IMR-90 (cell line): ENCODE measurements around the gene BMP7. TPM values are rescaled to one million over a fixed set of nuclear protein-coding genes. Genes with fewer than 3 reads are reported as not detected.

Source experiments
- ATAC-seq: fragments of 200-7000 bp; cut with Tn5 transposase; 2 replicates; pipeline ENCODE4 v1.9.1; 2020; ENCODE audit warnings: low read depth, mild to moderate bottlenecking, moderate library complexity
- BruUV-seq: library from RNA; stranded (reverse); fragments of 400-500 nt; replicated peaks from 2 replicates; lab custom pipeline; 2021; lab: Mats Ljungman, UMichigan
- CTCF ChIA-PET: fragments of 300-600 bp; formaldehyde crosslinking; extraction: SDS; loops from one replicate; lab custom pipeline; 2021; ENCODE audit warnings: antibody characterized with exemption; lab: Yijun Ruan, JAX
- POLR2A ChIA-PET: fragments of 300-600 bp; sonication (Branson Sonifier 250); formaldehyde crosslinking; loops from one replicate; lab custom pipeline; 2022; ENCODE audit warnings: antibody characterized with exemption; ENCODE audit not compliant: unreplicated experiment; lab: Charles Lee
- DNase-seq: peaks from one replicate; pipeline ENCODE4 v3.0.0; 2013
- H2AFZ ChIP-seq: replicated peaks from 2 replicates; pipeline ENCODE3; 2013; ENCODE audit warnings: low read length, mild to moderate bottlenecking; ENCODE audit not compliant: poor library complexity
- H2AK5ac ChIP-seq: 2 replicates; pipeline ENCODE4 v1.6.1; 2013; ENCODE audit warnings: low read depth, low read length, inconsistent platforms
- H2AK9ac ChIP-seq: replicated peaks from 2 replicates; pipeline ENCODE3; 2013; ENCODE audit warnings: mild to moderate bottlenecking, low read depth, low read length, moderate library complexity; ENCODE audit not compliant: poor library complexity
- H2BK120ac ChIP-seq: 2 replicates; pipeline ENCODE4 v1.6.1; 2013; ENCODE audit warnings: low read depth, low read length, inconsistent platforms
- H2BK15ac ChIP-seq: 3 replicates; pipeline ENCODE4 v1.6.1; 2013; ENCODE audit warnings: low read depth, low read length, inconsistent platforms
- H2BK20ac ChIP-seq: 2 replicates; pipeline ENCODE4 v1.6.1; 2013; ENCODE audit warnings: low read depth, mild to moderate bottlenecking, inconsistent platforms, low read length, moderate library complexity
- H2BK5ac ChIP-seq: 2 replicates; pipeline ENCODE4 v1.6.1; 2013; ENCODE audit warnings: mild to moderate bottlenecking, low read depth, low read length, inconsistent platforms; ENCODE audit not compliant: poor library complexity, severe bottlenecking
- H3K14ac ChIP-seq: replicated peaks from 2 replicates; pipeline ENCODE4 v1.6.1; 2013; ENCODE audit warnings: low read depth, low read length, inconsistent platforms
- H3K18ac ChIP-seq: 2 replicates; pipeline ENCODE4 v1.6.1; 2013; ENCODE audit warnings: low read depth, low read length, control low read depth
- H3K23ac ChIP-seq: 2 replicates; pipeline ENCODE4 v1.6.1; 2013; ENCODE audit warnings: low read depth, low read length, inconsistent platforms
- H3K27ac ChIP-seq: 2 replicates; pipeline ENCODE4 v1.5.1; 2013; ENCODE audit warnings: mild to moderate bottlenecking, control low read depth, low read length; ENCODE audit not compliant: insufficient read depth
- H3K27me3 ChIP-seq: 2 replicates; pipeline ENCODE4 v1.6.1; 2013; ENCODE audit warnings: low read length; ENCODE audit not compliant: control insufficient read depth, insufficient read depth
- H3K36me3 ChIP-seq: 2 replicates; pipeline ENCODE4 v1.6.1; 2013; ENCODE audit warnings: low read length, mixed read lengths; ENCODE audit not compliant: control insufficient read depth, insufficient read depth
- H3K4ac ChIP-seq: 2 replicates; pipeline ENCODE4 v1.6.1; 2013; ENCODE audit warnings: low read depth, low read length, inconsistent platforms
- H3K4me1 ChIP-seq: 2 replicates; pipeline ENCODE4 v1.6.1; 2013; ENCODE audit warnings: low read length, mixed read lengths; ENCODE audit not compliant: control insufficient read depth, insufficient read depth
- H3K4me2 ChIP-seq: 2 replicates; pipeline ENCODE4 v1.6.1; 2013; ENCODE audit warnings: low read depth, mild to moderate bottlenecking, control low read depth, low read length, moderate library complexity
- H3K4me3 ChIP-seq: 2 replicates; pipeline ENCODE4 v1.5.1; 2013; ENCODE audit warnings: low read depth, mild to moderate bottlenecking, control low read depth, low read length, moderate library complexity; ENCODE audit not compliant: insufficient read depth
- H3K56ac ChIP-seq: 2 replicates; pipeline ENCODE4 v1.6.1; 2013; ENCODE audit warnings: low read length, inconsistent platforms; ENCODE audit not compliant: insufficient read depth; ENCODE audit errors: extremely low read depth
- H3K79me1 ChIP-seq, 2 experiments: 2 replicates each; pipeline ENCODE4 v1.6.1; 2013; ENCODE audit warnings: low read length in 2 of 2, inconsistent platforms in 1 of 2, low read depth in 1 of 2
- H3K9ac ChIP-seq: 2 replicates; pipeline ENCODE4 v1.6.1; 2013; ENCODE audit warnings: low read depth, low read length, control low read depth
- H3K9me1 ChIP-seq: 2 replicates; pipeline ENCODE4 v1.6.1; 2013; ENCODE audit warnings: low read length, inconsistent platforms; ENCODE audit not compliant: insufficient read depth
- H3K9me3 ChIP-seq: 2 replicates; pipeline ENCODE4 v1.6.1; 2013; ENCODE audit warnings: low read length; ENCODE audit not compliant: control insufficient read depth, insufficient read depth
- H4K20me1 ChIP-seq: 2 replicates; pipeline ENCODE4 v1.6.1; 2013; ENCODE audit warnings: low read length, inconsistent platforms; ENCODE audit not compliant: insufficient read depth
- H4K5ac ChIP-seq: 2 replicates; pipeline ENCODE4 v1.6.1; 2013; ENCODE audit warnings: mild to moderate bottlenecking, low read depth, low read length, control low read depth
- H4K8ac ChIP-seq, 2 experiments: 2 replicates each; pipeline ENCODE4 v1.6.1; 2013; ENCODE audit warnings: low read depth in 2 of 2, low read length in 2 of 2, control low read depth in 1 of 2, inconsistent platforms in 1 of 2
- H4K91ac ChIP-seq: 2 replicates; pipeline ENCODE4 v1.6.1; 2013; ENCODE audit warnings: low read depth, low read length, inconsistent platforms; ENCODE audit not compliant: insufficient read depth
- CEBPB ChIP-seq: IDR thresholded peaks from 2 replicates; pipeline ENCODE4 v1.6.1; 2012; ENCODE audit warnings: low read depth, low read length, improper control_type of control experiment
- RAD21 ChIP-seq: IDR thresholded peaks from 2 replicates; pipeline ENCODE4 v1.6.1; 2012; ENCODE audit warnings: low read length, improper control_type of control experiment
- WGBS, 2 experiments: methylation state at CpG; one replicate each; pipeline versions ENCODE4 v1.1.5 to v1.1.7; 2013; ENCODE audit warnings: missing lambda C conversion rate in 2 of 2; ENCODE audit not compliant: insufficient read length in 1 of 2; ENCODE audit errors: extremely low coverage in 2 of 2; 5-methylcytosine and 5-hydroxymethylcytosine counted together
- dilution Hi-C: fragments of 300-500 bp; cut with HindIII; formaldehyde crosslinking; loops from one replicate; pipeline ENCODE4 v1.14.3; 2018; ENCODE audit warnings: low sequenced_read_pairs; ENCODE audit not compliant: unreplicated experiment
- in situ Hi-C: fragments of 300-500 bp; cut with MboI; formaldehyde crosslinking; loops from 3 replicates; pipeline ENCODE4 v1.14.3; 2019; ENCODE audit warnings: low sequenced_read_pairs, inconsistent platforms, mixed read lengths
- intact Hi-C: fragments of 100-400 bp; cut with micrococcal nuclease; formaldehyde crosslinking; loops from 2 replicates; pipeline ENCODE4 v1.10.0; 2022
- polyA plus RNA-seq, 3 experiments: library from polyadenylated mRNA; depleted of rRNA; stranded (reverse); fragments of >200 nt; gene quantifications; 2 replicates each; pipeline ENCODE4 v1.2.3, GENCODE V29; 2012; ENCODE audit warnings: low replicate concordance in 1 of 3
- total RNA-seq: library from RNA; depleted of rRNA; stranded (reverse); fragments of >200 nt; gene quantifications from 2 replicates; pipeline ENCODE4 v1.2.3, GENCODE V29; 2012

BMP7 gene
- total and polyA plus RNA-seq, 2 of the 4 experiments (the other 2 are of a cell fraction): not detected

GRCh38 chr20:57139342-57140093 is 126.9 kb downstream of the BMP7 start:
- Histone ChIP-seq H2BK20ac (no peak overlapping the region), H2AK5ac (no peak overlapping the region), H3K79me1 (no peaks in the 10 kb centered on the region), H4K20me1 (no peaks in the 10 kb centered on the region), H2AFZ (no peak overlapping the region), H3K23ac (no peak overlapping the region), H3K9me3 (peaks cover 8% of the 10 kb centered on the region), H4K5ac (no peak overlapping the region), H2BK15ac (no peak overlapping the region), H3K56ac (no peak overlapping the region), H3K4me1 (no peaks in the 10 kb centered on the region), H4K8ac (no peak overlapping the region), H3K9me1 (no peaks in the 10 kb centered on the region), H3K18ac (no peak overlapping the region), H2BK5ac (no peak overlapping the region), H4K91ac (no peak overlapping the region), H3K36me3 (no peaks in the 10 kb centered on the region), H3K9ac (no peak overlapping the region), H3K4ac (no peak overlapping the region), H2AK9ac (no peak overlapping the region), H3K27me3 (no peaks in the 10 kb centered on the region), H3K14ac (no peak overlapping the region), H3K4me2 (no peak overlapping the region), H3K4me3 (no peak overlapping the region), H2BK120ac (no peak overlapping the region), H3K27ac (no peak overlapping the region)
- no peak for ATAC-seq
- in situ Hi-C loops: no loop called here
- 83% methylated on average over 1 of the region's 8 CpGs; no CpG with 5 or more reads in 1 of the 2 experiments for whole genome bisulfite sequencing, 2 experiments
- dilution Hi-C loops: no loop called here
- ChIA-PET POLR2A (no interaction called here), CTCF (no interaction called here)
- DNase-seq: no peak
- intact Hi-C loops: no loop called here
- BruUV-seq: no TSS peak
- TF ChIP-seq RAD21 (no peak), CEBPB (peak; percentile 29; the same call in 1 of the 2 replicates)
